ENCODE measurements around the gene AK8.

AK8 gene

GRCh38 chr9:132842124-132843044, 35.7 kb downstream of the AK8 start:
- TF ChIP-seq CTCF (IDR thresholded peaks at IDR 0.05; ENCODE audit: extremely low read depth, insufficient read depth, missing control alignments) = no peak
- in situ Hi-C loops (cut with MboI; ENCODE audit: low pct_unique_long_range_greater_than_20kb, low sequenced_read_pairs, unreplicated experiment) = no loop called here
- DNase-seq (ENCODE audit: low spot score) = no peak

- TF ChIP-seq CTCF (IDR thresholded peaks at IDR 0.05; ENCODE audit: extremely low read depth, insufficient read depth, missing control alignments) = no peak
- in situ Hi-C loops (cut with MboI; ENCODE audit: low pct_unique_long_range_greater_than_20kb, low sequenced_read_pairs, unreplicated experiment) = no loop called here
- DNase-seq (ENCODE audit: low spot score) = no peak
Measured at GRCh38 chr9:132840980-132841379, 37.1 kb downstream of the AK8 start.

- DNase-seq (ENCODE audit: low spot score) = no peak
- TF ChIP-seq CTCF (IDR thresholded peaks at IDR 0.05; ENCODE audit: extremely low read depth, insufficient read depth, missing control alignments) = no peak
- in situ Hi-C loops (cut with MboI; ENCODE audit: low pct_unique_long_range_greater_than_20kb, low sequenced_read_pairs, unreplicated experiment) = no loop called here
Measured at GRCh38 chr9:132838291-132838690, 39.8 kb downstream of the AK8 start.

GRCh38 chr9:132837501-132838286, 40.4 kb downstream of the AK8 start:
- no peak for DNase-seq (ENCODE audit: low spot score)
- no peak for TF ChIP-seq CTCF (IDR thresholded peaks at IDR 0.05; ENCODE audit: extremely low read depth, insufficient read depth, missing control alignments)
- in situ Hi-C loops (cut with MboI; ENCODE audit: low pct_unique_long_range_greater_than_20kb, low sequenced_read_pairs, unreplicated experiment) = no loop called here

GRCh38 chr9:132834343-132834742, 43.7 kb downstream of the AK8 start:
- TF ChIP-seq CTCF (IDR thresholded peaks at IDR 0.05; ENCODE audit: extremely low read depth, insufficient read depth, missing control alignments) = no peak
- DNase-seq (ENCODE audit: low spot score) = no peak
- in situ Hi-C loops (cut with MboI; ENCODE audit: low pct_unique_long_range_greater_than_20kb, low sequenced_read_pairs, unreplicated experiment) = no loop called here

- in situ Hi-C loops (cut with MboI; ENCODE audit: low pct_unique_long_range_greater_than_20kb, low sequenced_read_pairs, unreplicated experiment) = no loop called here
- no peak for DNase-seq (ENCODE audit: low spot score)
- no peak for TF ChIP-seq CTCF (IDR thresholded peaks at IDR 0.05; ENCODE audit: extremely low read depth, insufficient read depth, missing control alignments)
Measured at GRCh38 chr9:132833550-132834121, 44.4 kb downstream of the AK8 start.

Data from GM13977 (cell line).